ENCODE results near the gene FLOT2. TPM values are rescaled to one million over a fixed set of nuclear protein-coding genes. Genes with fewer than 3 reads are reported as not detected.
"Not testable (repeated sequence)": the region's sequence is repeated elsewhere in the genome, so short reads cannot be mapped to it uniquely, and the experiment has no call there.

The FLOT2 gene
- total and polyA plus RNA-seq, 4 donors = 51.8 to 108 (median 78.7) TPM

- intact Hi-C loops (cut with DNase I) = loop anchor here in 1 of 2 donors (5.0 kb wide), 1 partner anchor 80 kb away; no protein-coding TSS in a partner anchor
- no peaks in the 10 kb centered on the region for H3K9me3 ChIP-seq (ENCODE audit: control insufficient read depth, low read length)
- ATAC-seq (ENCODE audit: low FRiP score) (no peak), DNase-seq (no peak)
- H3K36me3 ChIP-seq (ENCODE audit: control insufficient read depth in 1 of 2, insufficient read depth in 2 of 2, low read length in 1 of 2) = no peaks in the 10 kb centered on the region
- no peaks in the 10 kb centered on the region for H3K27me3 ChIP-seq (ENCODE audit: control insufficient read depth in 1 of 2, insufficient read depth in 2 of 2, low read length in 1 of 2)
- H3K4me1 ChIP-seq (ENCODE audit: control insufficient read depth in 1 of 2, insufficient read depth in 2 of 2, low read length in 2 of 2) = no peaks in the 10 kb centered on the region
- no peak overlapping the region for H3K27ac ChIP-seq (ENCODE audit: low read depth in 1 of 2, low read length in 2 of 2)
- peak overlapping the region; percentile 40 to 72 for H3K4me3 ChIP-seq (ENCODE audit: low read length in 2 of 2)
- 0 to 1% methylated on average over 6 of the region's 6 CpGs for WGBS, 2 donors
Measured at GRCh38 chr17:28841901-28842281, 55.6 kb downstream of the FLOT2 start.

- no peak for ATAC-seq (ENCODE audit: low FRiP score)
- 90 to 91% methylated on average over 2 of the region's 2 CpGs for WGBS, 2 donors
Measured at GRCh38 chr17:28839221-28839620, 58.3 kb downstream of the FLOT2 start.

GRCh38 chr17:28836541-28836940 lies 61.0 kb downstream of the FLOT2 start:
- DNase-seq; intact Hi-C loops (cut with DNase I); H3K4me1 ChIP-seq (ENCODE audit: control insufficient read depth in 1 of 2, insufficient read depth in 2 of 2, low read length in 2 of 2); H3K27ac ChIP-seq (ENCODE audit: low read depth in 1 of 2, low read length in 2 of 2); H3K36me3 ChIP-seq (ENCODE audit: control insufficient read depth in 1 of 2, insufficient read depth in 2 of 2, low read length in 1 of 2); H3K9me3 ChIP-seq (ENCODE audit: control insufficient read depth, low read length); ATAC-seq (ENCODE audit: low FRiP score); H3K27me3 ChIP-seq (ENCODE audit: control insufficient read depth in 1 of 2, insufficient read depth in 2 of 2, low read length in 1 of 2); H3K4me3 ChIP-seq (ENCODE audit: low read length in 2 of 2): not testable (repeated sequence)
- 93 to 94% methylated on average over 10 of the region's 10 CpGs for WGBS, 2 donors

More at GRCh38 chr17:28839221-28839620, 58.3 kb downstream of the FLOT2 start:
- Histone ChIP-seq H3K4me1 (ENCODE audit: control insufficient read depth in 1 of 2, insufficient read depth in 2 of 2, low read length in 2 of 2) (no peaks in the 10 kb centered on the region), H3K4me3 (ENCODE audit: low read length in 2 of 2) (no peak overlapping the region), H3K36me3 (ENCODE audit: control insufficient read depth in 1 of 2, insufficient read depth in 2 of 2, low read length in 1 of 2) (no peaks in the 10 kb centered on the region), H3K9me3 (ENCODE audit: control insufficient read depth, low read length) (no peaks in the 10 kb centered on the region), H3K27ac (ENCODE audit: low read depth in 1 of 2, low read length in 2 of 2) (no peak overlapping the region), H3K27me3 (ENCODE audit: control insufficient read depth in 1 of 2, insufficient read depth in 2 of 2, low read length in 1 of 2) (no peaks in the 10 kb centered on the region)
- intact Hi-C loops (cut with DNase I) = no loop called here
- DNase-seq = no peak

GRCh38 chr17:28834420-28834819 lies 63.1 kb downstream of the FLOT2 start:
- Histone ChIP-seq H3K27me3 (ENCODE audit: control insufficient read depth in 1 of 2, insufficient read depth in 2 of 2, low read length in 1 of 2) (no peaks in the 10 kb centered on the region), H3K9me3 (ENCODE audit: control insufficient read depth, low read length) (no peaks in the 10 kb centered on the region), H3K36me3 (ENCODE audit: control insufficient read depth in 1 of 2, insufficient read depth in 2 of 2, low read length in 1 of 2) (no peaks in the 10 kb centered on the region), H3K27ac (ENCODE audit: low read depth in 1 of 2, low read length in 2 of 2) (no peak overlapping the region), H3K4me3 (ENCODE audit: low read length in 2 of 2) (no peak overlapping the region), H3K4me1 (ENCODE audit: control insufficient read depth in 1 of 2, insufficient read depth in 2 of 2, low read length in 2 of 2) (no peaks in the 10 kb centered on the region)
- WGBS, 2 donors = 99 to 100% methylated on average over 1 of the region's 1 CpG
- no peak for DNase-seq
- intact Hi-C loops (cut with DNase I) = no loop called here
- no peak for ATAC-seq (ENCODE audit: low FRiP score)

Small RNAs within 50 kb of the gene (microRNA-seq; reads per million reads assigned to microRNA genes)
- gene MIR451B = 0 reads per million in 2 donors

Other genes starting within 250 kb of the FLOT2 start
- gene SDF2, start 235.8 kb downstream of the FLOT2 start, total RNA-seq = 10 to 100 TPM; 34.8 to 40.8 TPM
- 10 to 100 TPM; 36.7 to 51.5 TPM for gene SDF2, start 235.8 kb downstream of the FLOT2 start, polyA plus RNA-seq
- gene SUPT6H, start 235.5 kb downstream of the FLOT2 start, total RNA-seq = 10 to 100 TPM; 73.1 to 81.2 TPM
- gene SUPT6H, start 235.5 kb downstream of the FLOT2 start, polyA plus RNA-seq = 10 to 100 TPM; 22.5 to 41.0 TPM
- 1 to 10 TPM in 1 of 2 donors, under 1 TPM in 1; 0.78 to 6.6 TPM for gene PROCA1, start 185.8 kb downstream of the FLOT2 start, total RNA-seq
- gene PROCA1, start 185.8 kb downstream of the FLOT2 start, polyA plus RNA-seq = 1 to 10 TPM; 5.1 to 5.3 TPM
- gene RAB34, start 179.9 kb downstream of the FLOT2 start, total RNA-seq = 100 to 1,000 TPM; 107 to 115 TPM
- 100 to 1,000 TPM; 133 to 303 TPM for gene RAB34, start 179.9 kb downstream of the FLOT2 start, polyA plus RNA-seq
- 1,000 to 10,000 TPM; 1,133 to 1,177 TPM for gene RPL23A, start 177.7 kb downstream of the FLOT2 start, total RNA-seq
- gene RPL23A, start 177.7 kb downstream of the FLOT2 start, polyA plus RNA-seq = 1,000 to 10,000 TPM; 1,641 to 1,888 TPM
- gene TLCD1, start 171.5 kb downstream of the FLOT2 start, total RNA-seq = 1 to 10 TPM in 1 of 2 donors, under 1 TPM in 1; 0.90 to 2.5 TPM
- 1 to 10 TPM in 1 of 2 donors, not detected in 1; 1.5 TPM for gene TLCD1, start 171.5 kb downstream of the FLOT2 start, polyA plus RNA-seq
- gene NEK8, start 168.9 kb downstream of the FLOT2 start, total RNA-seq = 1 to 10 TPM; 1.6 to 4.5 TPM
- gene NEK8, start 168.9 kb downstream of the FLOT2 start, polyA plus RNA-seq = 1 to 10 TPM; 2.0 to 5.3 TPM
- gene TRAF4, start 153.7 kb downstream of the FLOT2 start, total RNA-seq = 10 to 100 TPM; 18.8 to 24.6 TPM
- 10 to 100 TPM; 10.7 to 19.3 TPM for gene TRAF4, start 153.7 kb downstream of the FLOT2 start, polyA plus RNA-seq
- 10 to 100 TPM; 18.4 to 18.7 TPM for gene FAM222B, start 54.9 kb downstream of the FLOT2 start, total RNA-seq
- 1 to 10 TPM; 3.6 to 4.6 TPM for gene FAM222B, start 54.9 kb downstream of the FLOT2 start, polyA plus RNA-seq
- gene ERAL1, start 42.7 kb downstream of the FLOT2 start, total RNA-seq = 10 to 100 TPM; 17.1 to 20.0 TPM
- 10 to 100 TPM; 16.7 to 21.5 TPM for gene ERAL1, start 42.7 kb downstream of the FLOT2 start, polyA plus RNA-seq
- 1 to 10 TPM; 4.3 to 6.1 TPM for gene DHRS13, start 5.3 kb upstream of the FLOT2 start, total RNA-seq
- 1 to 10 TPM in 1 of 2 donors, under 1 TPM in 1; 0.75 to 2.7 TPM for gene DHRS13, start 5.3 kb upstream of the FLOT2 start, polyA plus RNA-seq
- 10 to 100 TPM; 30.5 to 47.0 TPM for gene PHF12, start 53.8 kb upstream of the FLOT2 start, total RNA-seq
- gene PHF12, start 53.8 kb upstream of the FLOT2 start, polyA plus RNA-seq = 10 to 100 TPM; 10.1 to 29.4 TPM
- not detected for gene SEZ6, start 108.3 kb upstream of the FLOT2 start, total RNA-seq
- gene SEZ6, start 108.3 kb upstream of the FLOT2 start, polyA plus RNA-seq = not detected
- 1 to 10 TPM; 1.6 to 2.1 TPM for gene PIPOX, start 145.4 kb upstream of the FLOT2 start, total RNA-seq
- gene PIPOX, start 145.4 kb upstream of the FLOT2 start, polyA plus RNA-seq = 1 to 10 TPM; 2.0 to 2.4 TPM